Natural killer cell (primary cell): Measurements from ENCODE around the gene SP7. TPM values are rescaled to one million over a fixed set of nuclear protein-coding genes. Genes with fewer than 3 reads are reported as not detected.

Source experiments
- ATAC-seq, 3 donors: fragments of 150-1000 bp in 2 of 3; fragments of 200-7000 bp in 1 of 3; cut with Tn5 transposase; 1 replicate in 1 of 3; 2 replicates in 2 of 3; pipeline ENCODE4 v1.10.0; 2021; ENCODE audit warnings: mild to moderate bottlenecking in 2 of 3, moderate library complexity in 2 of 3
- DNase-seq, 2 donors: peaks; one replicate each; pipeline versions ENCODE4 v3.0.0 to v3.0.0-alpha.2; 2013 to 2021; ENCODE audit warnings: mixed read lengths in 1 of 2
- H3K27ac ChIP-seq: one replicate; pipeline ENCODE4 v1.5.1; 2013; ENCODE audit warnings: mild to moderate bottlenecking, low read length
- H3K27me3 ChIP-seq: one replicate; pipeline ENCODE4 v1.6.1; 2013; ENCODE audit warnings: low read length; ENCODE audit not compliant: control insufficient read depth, insufficient read depth
- H3K36me3 ChIP-seq: one replicate; pipeline ENCODE4 v1.6.1; 2013; ENCODE audit warnings: low read length; ENCODE audit not compliant: control insufficient read depth, insufficient read depth
- H3K4me1 ChIP-seq: one replicate; pipeline ENCODE4 v1.6.1; 2013; ENCODE audit warnings: low read length; ENCODE audit not compliant: control insufficient read depth, insufficient read depth
- H3K4me3 ChIP-seq: one replicate; pipeline ENCODE4 v1.5.1; 2013; ENCODE audit warnings: low read length
- H3K9me3 ChIP-seq: one replicate; pipeline ENCODE4 v1.6.1; 2013; ENCODE audit warnings: low read length; ENCODE audit not compliant: control insufficient read depth, insufficient read depth
- H3K27ac Mint-ChIP-seq, 2 donors: one replicate each; pipeline ENCODE4 v1.8.0; 2022; ENCODE audit warnings: mild to moderate bottlenecking in 2 of 2, mixed read lengths in 2 of 2, moderate library complexity in 1 of 2
- H3K27me3 Mint-ChIP-seq, 2 donors: one replicate each; pipeline ENCODE4 v1.8.0; 2022; ENCODE audit warnings: low read depth in 2 of 2, mixed read lengths in 2 of 2
- H3K36me3 Mint-ChIP-seq: one replicate; pipeline ENCODE4 v1.8.0; 2022; ENCODE audit warnings: mixed read lengths
- H3K4me1 Mint-ChIP-seq, 2 donors: one replicate each; pipeline ENCODE4 v1.8.0; 2022; ENCODE audit warnings: mixed read lengths in 2 of 2
- H3K4me3 Mint-ChIP-seq: one replicate; pipeline ENCODE4 v1.8.0; 2022; ENCODE audit warnings: mild to moderate bottlenecking, moderate library complexity, mixed read lengths
- H3K9me3 Mint-ChIP-seq, 2 donors: one replicate each; pipeline ENCODE4 v1.8.0; 2022; ENCODE audit warnings: mixed read lengths in 2 of 2
- CTCF ChIP-seq: fragments of 200-600 bp; IDR thresholded peaks from one replicate; pipeline ENCODE4 v1.8.0; 2022; ENCODE audit warnings: antibody characterized with exemption
- WGBS: methylation state at CpG from one replicate; pipeline ENCODE4 v1.1.7; 2013; ENCODE audit warnings: missing lambda C conversion rate; ENCODE audit not compliant: insufficient coverage; 5-methylcytosine and 5-hydroxymethylcytosine counted together
- intact Hi-C: fragments of 100-400 bp; cut with micrococcal nuclease; formaldehyde crosslinking; loops from one replicate; pipeline ENCODE4 v1.14.2; 2022
- total RNA-seq, 4 donors: library from RNA; stranded (reverse); fragments of 120-200 nt in 1 of 4; gene quantifications; one replicate each; pipeline versions ENCODE4 v1.2.3 to v1.2.4, GENCODE V29; 2013 to 2022

Gene SP7
- total RNA-seq, 3 donors from 2014 or later (not counting 1 experiment from before 2014, with no cell fraction given) = 0.07 TPM; not detected in 2

GRCh38 chr12:53286448-53286847 lies 49.7 kb downstream of the SP7 start:
- intact Hi-C loops = no loop called here
- H3K9me3 Mint-ChIP-seq = no peaks in the 10 kb centered on the region
- no peak overlapping the region for H3K4me3 ChIP-seq
- no peaks in the 10 kb centered on the region for H3K36me3 ChIP-seq
- no peaks in the 10 kb centered on the region for H3K36me3 Mint-ChIP-seq
- H3K27me3 ChIP-seq = no peaks in the 10 kb centered on the region
- H3K27ac Mint-ChIP-seq = no peak overlapping the region
- peaks cover 7 to 8% of the 10 kb centered on the region in 2 donors for H3K4me1 Mint-ChIP-seq
- no peaks in the 10 kb centered on the region for H3K9me3 ChIP-seq
- no peak overlapping the region for H3K4me3 Mint-ChIP-seq
- H3K27ac ChIP-seq = no peak overlapping the region
- DNase-seq (no peak), ATAC-seq (no peak)
- WGBS = 98% methylated on average over 9 of the region's 9 CpGs
- H3K4me1 ChIP-seq = no peaks in the 10 kb centered on the region
- no peaks in the 10 kb centered on the region for H3K27me3 Mint-ChIP-seq
- TF ChIP-seq CTCF = no peak

DNA sequence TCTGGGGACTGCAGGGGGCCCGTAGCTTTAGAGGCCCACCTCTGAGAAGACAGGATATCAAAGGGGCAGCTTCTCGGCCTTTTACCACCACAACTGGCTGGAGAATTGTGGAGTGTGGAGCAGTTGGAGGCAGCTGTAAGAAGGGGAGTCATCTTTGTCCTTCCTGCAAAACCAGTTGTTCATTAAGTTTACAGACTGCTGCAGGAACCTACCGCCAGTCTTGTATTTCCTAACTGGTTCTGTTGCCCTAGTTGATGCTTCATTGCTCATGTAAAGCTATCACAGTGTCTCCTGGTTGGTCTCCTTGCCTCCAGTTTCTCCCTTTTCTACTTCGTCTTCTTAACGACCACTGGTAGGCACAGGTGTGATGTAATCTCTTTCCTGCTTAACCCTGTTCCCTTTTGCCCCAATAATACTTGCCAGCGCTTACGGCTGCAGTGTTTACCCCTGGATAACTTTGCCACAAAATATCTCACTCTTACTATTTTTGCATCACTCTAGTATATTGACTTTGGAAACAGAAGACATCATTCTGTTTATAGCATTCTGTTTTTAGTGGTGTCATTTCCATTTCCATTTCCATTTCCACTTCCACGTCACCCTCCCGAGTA lies 56.2 kb downstream of the SP7 start:
- ATAC-seq (no peak), DNase-seq (no peak)
- H3K27me3 Mint-ChIP-seq = no peaks in the 10 kb centered on the region
- H3K36me3 Mint-ChIP-seq = no peaks in the 10 kb centered on the region
- intact Hi-C loops = no loop called here
- H3K4me3 Mint-ChIP-seq = no peak overlapping the region
- no peaks in the 10 kb centered on the region for H3K36me3 ChIP-seq
- no peak overlapping the region for H3K4me3 ChIP-seq
- no peak for TF ChIP-seq CTCF
- H3K9me3 Mint-ChIP-seq = no peaks in the 10 kb centered on the region
- no peak overlapping the region for H3K27ac Mint-ChIP-seq
- H3K27ac ChIP-seq = no peak overlapping the region
- H3K27me3 ChIP-seq = no peaks in the 10 kb centered on the region
- 95% methylated on average over 9 of the region's 9 CpGs for WGBS
- H3K4me1 ChIP-seq = no peaks in the 10 kb centered on the region
- H3K9me3 ChIP-seq = no peaks in the 10 kb centered on the region
- no peaks in the 10 kb centered on the region for H3K4me1 Mint-ChIP-seq

GRCh38 chr12:53279283-53279869 lies 56.8 kb downstream of the SP7 start:
- intact Hi-C loops = no loop called here
- Histone ChIP-seq H3K9me3 (no peaks in the 10 kb centered on the region), H3K36me3 (no peaks in the 10 kb centered on the region), H3K4me3 (no peak overlapping the region), H3K27me3 (no peaks in the 10 kb centered on the region), H3K4me1 (no peaks in the 10 kb centered on the region), H3K27ac (no peak overlapping the region)
- 95% methylated on average over 3 of the region's 3 CpGs for WGBS
- no peaks in the 10 kb centered on the region for H3K4me1 Mint-ChIP-seq
- H3K4me3 Mint-ChIP-seq = no peak overlapping the region
- no peak for TF ChIP-seq CTCF
- no peak for ATAC-seq
- no peaks in the 10 kb centered on the region for H3K27me3 Mint-ChIP-seq
- H3K36me3 Mint-ChIP-seq = no peaks in the 10 kb centered on the region
- no peak overlapping the region for H3K27ac Mint-ChIP-seq
- DNase-seq = no peak
- no peaks in the 10 kb centered on the region for H3K9me3 Mint-ChIP-seq

DNA sequence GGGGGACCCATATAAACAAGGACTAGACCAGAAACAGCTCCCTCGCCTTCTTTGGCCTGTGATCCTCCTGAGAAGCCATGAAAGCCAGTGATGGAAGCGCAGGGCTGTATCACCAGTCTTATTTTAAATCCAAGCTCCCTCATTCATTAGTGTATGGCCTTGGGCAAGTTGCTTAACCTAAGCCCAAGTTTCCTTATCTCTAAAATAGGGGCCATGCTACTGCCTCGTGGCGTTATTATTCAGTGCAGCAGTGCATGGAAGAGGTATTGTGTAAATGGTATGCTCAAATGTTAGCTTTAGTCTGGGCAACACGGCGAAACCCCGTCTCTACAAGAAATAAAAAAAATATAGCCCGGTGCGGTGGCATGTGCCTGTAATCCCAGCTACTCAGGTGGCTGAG lies 58.2 kb downstream of the SP7 start:
- ATAC-seq = no peak
- over 99% methylated on average over 9 of the region's 9 CpGs for WGBS
- Histone ChIP-seq H3K27ac (no peak overlapping the region), H3K9me3 (no peaks in the 10 kb centered on the region), H3K27me3 (no peaks in the 10 kb centered on the region), H3K4me1 (no peaks in the 10 kb centered on the region), H3K4me3 (no peak overlapping the region), H3K36me3 (no peaks in the 10 kb centered on the region)
- no peak for TF ChIP-seq CTCF
- Mint-ChIP-seq H3K9me3 (no peaks in the 10 kb centered on the region), H3K4me1 (no peaks in the 10 kb centered on the region), H3K4me3 (no peak overlapping the region), H3K27ac (no peak overlapping the region), H3K27me3 (no peaks in the 10 kb centered on the region), H3K36me3 (no peaks in the 10 kb centered on the region)
- intact Hi-C loops = no loop called here
- no peak for DNase-seq
